ENCODE measurements around the gene SYNDIG1.
"Not testable (repeated sequence)": the region's sequence is repeated elsewhere in the genome, so short reads cannot be mapped to it uniquely, and the experiment has no call there.

Gene SYNDIG1

DNA sequence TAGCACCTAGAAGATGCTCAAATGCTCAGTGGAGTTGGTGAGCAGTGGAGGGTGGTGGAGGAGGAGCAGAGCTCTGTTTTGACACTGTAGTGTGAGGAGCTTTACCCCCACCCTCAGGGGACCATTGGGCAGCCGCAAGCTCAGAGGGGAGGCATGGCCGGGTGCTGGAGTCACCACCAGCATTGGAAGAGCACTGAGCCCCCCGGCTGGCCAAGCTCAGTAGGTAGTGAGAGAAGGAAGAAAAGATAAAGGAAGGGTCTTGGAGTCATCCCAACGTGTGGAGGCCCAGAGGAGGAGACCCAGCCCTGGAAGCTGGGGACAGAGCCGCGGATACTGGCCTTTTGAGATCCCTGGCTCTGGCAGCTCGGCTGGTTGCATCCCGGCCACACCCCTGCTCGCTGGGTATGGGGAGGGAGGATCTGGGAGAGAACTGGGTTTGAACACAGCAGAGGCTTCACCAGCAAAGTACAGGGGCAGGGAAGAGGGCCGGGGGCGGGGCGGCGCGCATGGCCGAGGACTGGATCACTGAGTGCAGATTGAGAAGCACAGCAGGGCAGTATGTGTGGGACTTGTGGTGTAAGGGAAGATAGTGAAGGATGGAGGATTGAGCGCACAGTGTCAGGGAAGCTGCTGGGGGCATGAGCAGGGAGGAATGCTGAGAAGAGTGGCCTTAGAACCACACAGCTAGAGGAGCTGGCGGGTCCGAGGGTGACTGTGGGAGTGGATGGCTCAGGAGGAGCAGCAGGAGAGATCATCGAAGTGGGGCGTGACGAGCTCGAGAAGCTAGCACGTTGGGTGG is 24.4 kb downstream of the SYNDIG1 start:
- no peak for DNase-seq

DNA sequence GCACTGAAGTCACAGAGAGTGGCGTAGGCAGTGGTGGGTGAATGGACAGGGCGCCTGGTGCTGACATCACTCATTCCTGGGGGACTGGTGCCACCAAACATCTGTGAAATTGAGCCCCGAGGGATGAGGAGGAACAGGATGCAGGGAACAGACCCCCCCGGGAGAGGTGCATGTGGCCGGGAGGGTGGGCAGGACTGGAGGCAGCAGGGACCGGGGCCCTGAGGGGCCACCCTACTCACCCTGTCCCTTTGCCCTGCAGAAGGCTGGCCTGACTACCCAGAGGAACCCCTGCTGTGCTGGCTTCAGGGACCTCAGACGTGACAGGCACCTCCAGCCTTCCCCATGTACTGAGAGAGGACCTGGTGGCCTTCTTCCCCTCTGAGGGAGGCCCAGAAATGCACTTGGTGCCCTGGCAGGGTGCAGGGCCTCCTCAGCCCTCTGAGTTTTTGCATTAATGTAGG is 25.1 kb downstream of the SYNDIG1 start:
- no peak for DNase-seq

DNA sequence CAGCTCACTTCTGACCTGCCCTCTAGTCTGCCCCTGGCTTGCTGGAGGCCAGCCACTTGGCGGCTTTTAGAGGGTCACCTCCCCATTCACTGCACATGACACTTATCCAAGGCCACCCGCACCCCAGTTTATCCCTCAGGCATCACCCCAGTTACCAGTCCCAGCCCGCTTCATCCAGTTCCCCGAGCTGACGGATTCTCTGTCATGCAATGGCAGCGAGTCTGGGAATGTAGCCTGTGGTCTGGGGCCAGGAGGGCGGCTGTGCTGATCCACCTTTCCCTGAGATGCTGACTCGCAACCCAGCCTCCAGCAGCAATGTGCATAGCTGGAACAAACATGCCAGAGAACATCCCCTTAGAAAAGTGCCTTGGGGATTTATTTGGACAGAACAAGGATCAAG is 25.8 kb downstream of the SYNDIG1 start:
- no peak for DNase-seq

DNA sequence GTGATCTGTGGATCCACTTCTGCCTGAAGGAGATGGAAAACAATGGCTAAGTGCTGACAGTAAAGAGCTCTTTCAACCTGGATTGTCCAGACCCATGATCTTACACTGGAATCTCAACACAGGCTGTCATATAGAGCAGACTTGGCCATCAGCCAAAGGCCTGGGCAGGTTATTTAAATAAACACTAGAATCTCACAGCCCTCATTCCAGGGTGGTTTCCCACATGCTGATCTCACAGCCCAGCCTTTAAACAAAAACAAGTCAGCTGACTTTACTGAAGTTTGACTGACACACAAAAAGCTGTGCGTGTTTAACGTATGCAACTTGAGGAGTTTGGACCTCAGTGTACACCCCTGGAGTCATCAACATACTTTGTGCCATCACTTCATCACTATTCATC is 28.4 kb downstream of the SYNDIG1 start:
- no peak for DNase-seq

DNA sequence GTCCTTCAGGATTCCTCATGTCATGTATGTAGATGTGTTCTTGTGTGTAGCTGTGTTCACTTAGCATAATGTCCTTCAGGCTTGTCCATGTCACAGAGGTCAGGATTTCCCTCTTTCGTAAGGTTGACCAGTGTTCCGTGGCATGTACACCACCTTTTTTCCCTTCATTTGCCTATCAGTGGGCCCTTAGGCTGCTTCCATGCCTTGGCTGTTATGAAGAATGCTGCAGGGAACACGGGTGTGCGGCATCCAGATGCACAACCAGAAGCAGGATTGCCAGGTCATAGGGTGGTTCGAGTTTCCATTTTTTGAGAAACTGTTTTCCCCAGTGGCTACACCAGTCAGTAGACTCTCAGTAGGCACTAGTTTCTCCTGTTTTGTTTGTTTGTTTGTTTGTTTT is 29.2 kb downstream of the SYNDIG1 start:
- no peak for DNase-seq

DNA sequence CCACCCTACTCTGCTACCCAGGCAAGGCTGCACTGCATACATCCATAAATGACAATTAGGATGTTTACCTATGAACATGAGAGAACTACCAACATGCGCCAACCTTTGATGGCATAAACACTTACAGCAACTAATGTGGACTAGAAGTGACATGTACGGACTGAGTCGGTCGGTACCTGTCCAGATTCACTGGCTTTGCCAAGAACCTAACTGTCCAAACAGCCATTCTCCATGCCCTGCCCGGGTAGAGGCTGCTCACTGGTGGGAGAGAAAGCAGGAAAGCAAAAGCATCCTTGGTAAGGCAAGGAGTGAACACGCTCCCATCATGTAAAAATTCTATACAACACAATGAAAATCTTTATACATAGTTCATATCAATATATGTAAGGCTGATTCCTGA is 30.0 kb downstream of the SYNDIG1 start:
- DNase-seq = no peak

DNA sequence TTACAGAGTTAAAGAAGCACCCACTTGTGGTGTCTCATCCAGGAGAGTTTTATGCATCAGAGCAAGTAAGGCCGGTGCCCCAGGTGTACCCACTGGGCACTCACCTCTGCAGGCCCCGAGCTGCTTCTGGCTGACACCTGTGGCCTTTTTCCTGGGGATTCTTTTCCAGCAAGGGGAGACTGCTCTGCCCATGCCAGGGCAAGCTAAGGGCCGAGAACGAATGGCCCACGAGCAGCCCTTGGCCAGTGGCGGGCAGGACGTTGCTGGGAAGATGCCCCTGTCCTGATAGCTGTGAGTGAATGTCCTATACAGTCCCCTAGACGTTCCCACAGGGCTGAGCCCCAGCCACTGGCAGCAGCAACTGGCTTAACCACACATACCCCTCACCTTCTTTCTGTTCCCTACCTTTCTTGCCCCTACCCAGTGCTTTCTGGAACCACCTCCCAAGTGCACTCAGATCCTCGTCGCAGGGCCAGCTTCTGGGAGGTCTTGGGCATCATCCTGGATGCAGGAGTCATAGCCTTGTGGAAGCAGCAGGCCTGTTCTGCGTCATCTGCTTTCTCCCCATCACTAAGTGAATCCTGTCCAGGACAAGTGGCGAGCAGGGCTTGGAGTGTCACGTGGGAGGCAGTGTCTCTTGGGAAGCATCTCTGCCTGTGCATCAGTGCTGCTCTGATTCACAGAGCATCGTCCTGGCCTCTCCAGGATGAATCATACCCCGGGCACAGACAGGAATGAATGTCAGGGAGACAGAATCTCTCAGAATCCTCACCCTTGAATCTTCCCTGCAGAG is 32.5 kb downstream of the SYNDIG1 start:
- no peak for DNase-seq

DNA sequence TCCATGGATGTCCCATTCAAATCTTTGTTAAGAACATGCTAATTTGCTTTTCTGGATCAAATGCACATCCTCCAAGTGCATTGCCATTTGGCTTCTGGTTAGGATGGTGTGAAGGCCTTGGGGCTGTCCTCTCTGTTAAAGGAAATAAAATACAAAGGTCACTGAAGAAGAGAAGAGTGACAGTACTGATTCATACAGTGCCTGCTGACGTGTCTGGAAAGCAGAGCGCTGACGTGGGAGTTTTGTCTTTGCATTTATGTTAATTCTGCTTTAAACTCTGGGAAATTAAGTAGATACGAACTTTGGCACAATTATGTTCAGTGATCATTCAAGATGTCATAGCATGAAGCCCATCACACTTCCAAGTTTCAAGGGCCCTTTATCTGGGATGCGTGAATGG is 33.2 kb downstream of the SYNDIG1 start:
- DNase-seq = no peak

DNA sequence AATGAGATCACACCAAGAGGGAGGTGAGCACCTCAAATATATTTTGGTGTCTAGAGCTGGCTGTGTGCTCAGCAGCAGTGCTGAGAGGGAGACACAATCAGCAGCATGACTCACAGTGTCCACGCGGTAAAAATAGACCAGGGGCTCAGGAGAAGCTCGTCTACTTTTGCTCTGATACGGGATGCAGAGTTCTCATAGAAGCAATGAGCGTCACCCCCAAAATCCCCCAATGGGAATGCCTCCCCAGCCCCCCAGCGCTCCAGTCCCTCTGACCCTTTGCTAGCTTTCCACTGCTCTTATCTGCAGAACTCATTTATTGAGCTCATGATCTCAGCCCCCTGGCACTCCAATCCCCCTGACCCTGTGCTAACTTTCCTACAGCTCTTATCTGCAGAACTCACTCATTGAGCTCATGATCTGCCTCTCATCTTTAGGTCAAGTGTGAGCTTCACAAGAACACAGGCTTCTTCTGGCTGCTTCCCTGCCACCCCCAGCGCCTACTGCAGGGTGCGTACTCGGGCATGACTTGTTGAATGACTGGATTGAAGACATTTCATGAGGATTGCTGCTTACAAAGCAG is 34.0 kb downstream of the SYNDIG1 start:
- DNase-seq = no peak

DNA sequence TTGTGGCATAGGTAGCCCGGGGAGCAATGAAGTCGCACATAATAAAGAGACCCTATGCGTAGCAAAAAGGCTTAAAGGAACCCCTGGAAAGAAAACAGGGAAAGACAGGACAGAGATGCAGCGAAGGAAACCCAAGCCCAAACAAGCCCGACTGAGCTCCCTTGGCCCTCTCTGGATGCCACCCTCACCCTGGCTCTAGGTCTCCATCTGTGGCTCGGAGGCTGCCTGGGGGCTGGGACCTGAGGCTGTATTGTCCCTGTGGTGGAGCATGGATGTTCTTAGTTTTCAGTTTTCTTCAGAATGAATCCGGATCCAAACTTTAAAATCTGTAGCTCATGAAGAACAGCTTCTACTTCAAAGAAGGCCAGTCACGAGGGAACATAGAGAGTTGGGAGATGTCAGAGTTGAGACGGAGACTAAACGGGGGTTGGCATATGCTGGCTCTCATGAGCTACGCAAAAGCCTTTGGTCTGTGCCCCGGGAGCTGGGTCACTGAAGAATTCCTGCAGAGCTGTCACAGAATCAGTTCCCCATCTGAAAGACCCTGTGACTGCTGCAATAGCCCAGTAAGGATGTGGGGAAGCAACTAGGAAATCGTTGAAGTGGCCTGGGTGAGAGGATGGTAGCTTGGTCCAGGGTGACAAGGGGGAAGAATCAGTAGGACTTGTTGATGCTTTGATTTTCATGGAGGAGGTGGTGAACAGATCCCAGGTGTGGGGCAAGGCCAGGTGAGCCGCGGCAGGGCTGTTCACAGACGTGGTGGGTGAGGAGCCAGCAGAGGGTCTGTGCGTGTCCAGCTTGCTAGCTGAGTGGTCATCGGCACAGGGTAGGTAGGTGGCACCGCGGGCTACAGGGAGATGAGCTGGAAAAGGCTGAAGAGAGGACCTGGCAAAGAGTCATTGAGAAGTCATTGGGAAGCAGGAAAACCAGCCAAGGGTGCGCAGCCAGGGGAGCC is 35.2 kb downstream of the SYNDIG1 start:
- DNase-seq = no peak

DNA sequence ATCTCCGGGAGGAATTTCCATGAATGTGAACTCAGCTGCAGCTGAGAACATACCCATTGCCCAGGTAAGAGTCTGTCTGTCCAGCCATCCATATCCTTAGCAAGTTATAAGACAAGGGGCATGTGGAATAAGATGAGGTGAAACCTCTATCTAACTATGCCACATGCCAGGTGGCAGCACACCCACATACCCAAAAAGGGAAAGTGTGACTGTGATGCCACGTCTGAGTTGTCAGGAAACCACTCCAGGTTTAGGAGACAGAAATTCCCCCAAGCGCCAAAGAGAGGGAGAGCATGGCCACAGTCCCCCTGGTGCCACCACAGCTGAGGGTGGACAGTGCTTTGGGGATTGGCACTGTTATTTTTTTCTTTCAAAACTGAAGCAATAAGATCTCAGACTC is 36.7 kb downstream of the SYNDIG1 start:
- no peak for DNase-seq

DNA sequence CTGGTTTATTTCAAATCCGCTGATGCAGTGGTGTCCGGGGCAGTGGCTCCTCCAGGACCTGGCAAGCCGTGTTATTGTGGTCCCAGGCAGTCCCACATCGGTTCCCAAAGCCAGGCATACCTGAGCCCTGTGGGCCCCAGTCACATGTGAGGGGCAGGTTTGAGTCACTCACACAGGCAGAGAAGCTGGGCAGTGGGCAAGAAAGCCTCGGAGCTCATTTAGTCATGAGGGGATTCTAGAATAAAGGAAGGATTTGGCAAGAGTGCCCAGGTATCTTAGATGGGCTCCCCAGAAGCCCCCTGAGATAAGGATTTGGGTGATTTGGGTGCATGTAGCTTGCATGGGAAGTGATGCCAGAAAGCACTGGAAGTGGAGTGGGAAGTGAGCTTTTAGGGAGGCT is 37.3 kb downstream of the SYNDIG1 start:
- no peak for DNase-seq

DNA sequence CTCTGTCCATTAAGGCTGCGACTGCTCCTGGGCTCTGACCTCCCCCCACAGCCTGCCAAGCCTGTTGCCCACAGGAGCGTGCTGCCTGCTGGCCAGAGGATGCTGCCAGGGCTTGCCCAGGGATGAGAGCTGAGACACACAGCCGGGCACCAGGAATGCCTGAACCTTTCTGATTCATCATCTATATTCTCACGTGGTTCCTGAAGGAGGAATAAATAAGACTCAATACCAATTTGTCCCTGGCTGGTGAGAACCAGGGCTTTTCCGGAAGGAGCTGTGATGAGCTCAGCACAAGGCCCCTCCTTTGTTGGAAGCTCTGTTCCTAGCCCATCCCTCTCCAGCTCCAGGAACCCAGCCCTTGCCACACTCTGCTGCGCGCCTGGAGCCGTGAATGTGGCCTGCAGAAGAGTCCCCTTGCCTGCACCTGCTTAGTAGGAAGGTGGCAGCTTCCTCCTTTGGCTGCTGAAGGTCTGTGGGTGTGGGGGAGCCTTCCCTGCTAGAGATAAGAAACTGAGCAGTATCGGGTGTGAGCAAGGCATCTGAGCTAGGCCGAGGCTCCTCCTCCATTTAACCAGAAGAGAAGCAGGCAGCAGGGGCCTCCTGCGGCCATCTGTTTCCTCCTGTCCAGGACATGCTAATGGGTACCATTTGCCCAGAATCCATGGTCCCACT is 37.9 kb downstream of the SYNDIG1 start:
- no peak for DNase-seq

DNA sequence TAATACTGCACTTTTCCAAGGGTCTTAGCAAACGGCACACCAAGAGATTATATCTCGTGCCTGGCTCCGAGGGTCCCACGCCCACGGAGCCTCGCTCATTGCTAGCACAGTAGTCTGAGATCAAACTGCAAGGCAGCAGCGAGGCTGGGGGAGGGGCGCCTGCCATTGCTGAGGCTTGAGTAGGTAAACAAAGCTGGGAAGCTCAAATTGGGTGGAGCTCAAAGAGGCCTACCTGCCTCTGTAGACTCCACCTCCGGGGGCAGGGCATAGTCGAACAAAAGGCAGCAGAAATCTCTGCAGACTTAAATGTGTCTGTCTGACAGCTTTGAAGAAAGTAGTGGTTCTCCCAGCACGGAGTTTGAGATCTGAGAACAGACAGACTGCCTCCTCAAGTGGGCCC is 43.0 kb downstream of the SYNDIG1 start:
- DNase-seq = not testable (repeated sequence)

DNA sequence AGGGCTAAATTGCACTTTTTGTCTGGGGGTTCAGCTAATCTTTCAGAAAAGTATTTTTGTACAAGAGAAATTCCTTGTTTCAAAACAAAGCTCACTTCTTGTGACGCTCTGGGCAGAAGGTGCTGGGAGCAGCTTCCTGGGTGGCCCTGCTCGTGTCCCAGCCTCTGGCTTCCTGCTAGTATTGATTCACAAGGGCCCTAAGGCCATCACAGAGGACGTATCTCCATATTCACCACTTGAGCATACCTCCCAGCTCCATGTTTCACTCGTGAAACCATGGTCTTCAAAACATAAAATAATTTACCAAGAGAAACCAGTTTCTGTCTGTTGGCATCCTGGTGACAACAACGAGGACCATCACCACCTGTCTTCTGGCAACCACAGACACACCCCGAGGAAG is 49.1 kb downstream of the SYNDIG1 start:
- DNase-seq = no peak

DNA sequence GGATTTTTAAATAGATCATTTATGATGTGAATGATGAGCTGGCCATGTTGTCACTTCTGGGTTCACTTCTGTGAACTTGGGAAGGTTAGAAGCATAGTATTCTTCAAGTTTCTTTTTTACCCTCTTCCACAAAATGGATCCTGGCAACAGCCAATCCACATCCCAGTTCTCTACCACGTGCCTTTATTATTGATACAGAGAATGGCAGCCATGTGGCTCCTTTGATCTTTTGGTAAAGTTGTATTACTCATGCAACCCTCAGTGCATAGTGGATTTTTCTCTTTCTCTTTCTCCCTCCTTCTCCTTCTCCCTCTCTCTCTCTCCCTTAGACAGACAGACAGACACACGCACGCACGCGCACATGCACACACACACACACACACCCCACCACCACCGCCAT is 50.0 kb downstream of the SYNDIG1 start:
- no peak for DNase-seq

DNA sequence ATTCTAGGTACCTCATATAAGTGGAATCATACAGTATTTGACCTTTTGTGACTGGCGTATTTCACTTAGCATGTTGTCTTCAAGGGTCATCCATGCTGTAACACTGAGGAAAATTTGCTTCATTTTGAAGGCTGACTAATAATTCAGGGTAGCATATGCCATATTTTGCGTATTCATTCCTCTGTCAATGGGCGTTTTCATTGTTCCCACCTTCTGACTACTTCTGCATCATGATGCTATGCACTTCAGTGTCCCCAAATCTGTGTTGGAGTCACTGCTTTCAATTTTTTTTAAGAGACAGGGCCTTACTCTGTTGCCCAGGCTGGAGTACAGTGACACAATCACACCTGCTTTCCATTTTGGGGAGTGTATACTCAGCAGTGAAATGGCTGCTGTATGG is 51.6 kb downstream of the SYNDIG1 start:
- no peak for DNase-seq

DNA sequence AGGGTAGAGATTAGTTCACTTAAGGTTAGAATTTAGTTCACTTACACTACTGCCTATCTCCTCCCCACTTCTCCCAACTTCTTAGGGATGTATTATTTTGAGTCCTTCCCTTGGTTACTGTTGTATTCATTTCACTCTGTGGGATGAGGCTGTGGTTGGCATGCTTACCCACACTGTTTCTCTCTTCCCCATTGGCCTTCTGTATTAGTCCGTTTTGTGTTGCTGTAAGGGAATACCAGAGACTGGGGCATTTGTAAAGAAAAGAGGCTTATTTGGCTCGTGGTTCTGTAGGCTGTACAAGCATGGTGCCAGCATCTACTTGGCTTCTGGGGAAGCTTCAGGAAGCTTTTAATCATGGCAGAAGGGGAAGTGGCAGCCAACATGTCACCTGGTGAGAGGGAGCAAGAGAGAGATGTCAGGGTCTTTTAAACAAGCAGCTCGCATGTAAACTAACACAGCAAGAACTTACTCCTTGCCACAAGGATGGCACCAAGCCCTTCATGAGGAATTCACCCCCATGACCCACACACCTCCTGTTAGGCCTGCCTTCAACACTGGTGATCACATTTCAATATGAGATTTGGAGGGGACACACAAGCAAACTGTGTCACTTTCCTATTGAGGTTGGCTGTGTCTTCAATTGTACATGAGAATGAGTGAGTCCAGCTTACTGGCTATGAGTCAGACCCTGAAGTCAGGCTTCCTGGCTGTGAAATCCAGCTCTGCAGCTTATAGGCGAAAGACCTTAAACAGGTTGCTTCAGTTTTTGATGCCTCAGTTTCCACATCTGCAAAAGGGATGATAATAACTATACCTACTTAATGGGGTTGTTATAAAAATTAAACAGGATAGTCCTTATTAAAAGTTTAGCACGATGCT is 53.3 kb downstream of the SYNDIG1 start:
- no peak for DNase-seq

DNA sequence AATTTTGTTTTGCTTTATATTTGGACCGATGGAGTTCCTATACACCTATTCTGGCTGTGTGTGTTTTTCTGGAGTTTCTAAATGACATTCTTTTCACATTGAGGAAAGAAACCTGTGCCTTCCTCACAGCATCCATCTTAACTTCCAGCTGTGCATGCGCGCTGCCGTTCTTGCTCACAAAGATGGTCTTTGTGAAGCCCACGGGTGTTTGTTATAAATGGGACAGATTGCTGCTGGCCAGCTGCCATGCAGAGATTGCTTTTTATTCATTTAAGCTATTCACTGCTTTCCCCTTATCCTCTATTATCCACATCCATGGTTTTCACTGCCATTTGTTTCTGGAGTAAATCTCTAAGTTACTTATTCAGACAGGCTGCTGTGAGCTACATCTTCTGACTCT is 54.2 kb downstream of the SYNDIG1 start:
- DNase-seq = no peak

DNA sequence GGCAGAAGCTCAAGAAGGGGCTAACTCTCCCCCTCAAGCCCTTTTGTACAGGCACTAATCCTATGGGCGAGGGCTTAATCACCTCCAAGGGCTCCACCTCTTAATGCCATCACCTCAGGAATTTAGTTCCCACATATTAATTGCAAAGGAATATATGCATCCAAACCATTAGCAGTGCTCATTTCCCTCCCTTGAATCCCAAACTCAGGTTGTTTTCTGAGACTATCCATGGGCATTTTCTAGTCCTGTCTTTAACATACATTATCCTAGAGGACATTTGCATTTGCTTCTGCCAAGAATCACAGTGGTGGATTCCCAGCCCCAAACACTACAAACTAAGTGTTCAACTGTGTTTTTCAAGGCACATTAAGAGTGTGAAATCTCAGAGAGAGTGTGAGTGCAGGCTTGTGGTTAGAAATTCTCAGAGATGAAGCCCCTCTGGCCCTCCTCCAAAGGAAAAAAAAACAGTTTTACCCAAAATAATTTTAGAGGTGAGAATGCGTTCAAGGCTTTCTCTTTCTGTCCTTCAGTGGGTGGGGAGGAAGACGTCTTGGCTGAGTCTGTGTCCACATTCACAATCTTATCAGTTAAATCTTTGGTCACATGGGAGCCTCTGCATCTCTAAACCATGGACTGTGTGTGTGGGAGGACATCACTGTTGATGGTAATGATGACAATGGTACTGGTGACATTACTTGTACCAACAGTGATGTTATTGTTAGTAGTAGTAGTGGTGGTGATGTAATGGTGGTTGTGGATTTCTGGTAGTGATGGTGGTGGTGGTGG is 59.3 kb downstream of the SYNDIG1 start:
- no peak for DNase-seq

Measured in inflammatory macrophage treated with lipopolysaccharide for 1 hour (primary cell).